Naive thymus-derived CD8-positive, alpha-beta T cell (primary cell): Measurements from ENCODE around the gene PLA2G15. TPM values are rescaled to one million over a fixed set of nuclear protein-coding genes. Genes with fewer than 3 reads are reported as not detected.

Experiments
- ATAC-seq, 2 donors: fragments of 150-1000 bp; cut with Tn5 transposase in 1 of 2; sonication (Bioruptor Pico), chemical (Tn5 transposase) in 1 of 2; 1 replicate in 1 of 2; 2 replicates in 1 of 2; pipeline ENCODE4 v1.10.0; 2021; ENCODE audit warnings: mild to moderate bottlenecking in 2 of 2, moderate library complexity in 2 of 2
- POLR2A ChIA-PET: fragments of 350-600 bp; sonication (Branson Sonifier 250); formaldehyde crosslinking; loops from one replicate; lab custom pipeline; 2021; ENCODE audit warnings: antibody characterized with exemption; lab: Charles Lee
- DNase-seq, 10 donors: peaks; one replicate each; pipeline versions ENCODE4 v3.0.0 to v3.0.0-alpha.2; 2020 to 2022
- H3K27ac Mint-ChIP-seq, 10 donors: one replicate each; pipeline ENCODE4 v1.8.0; 2020 to 2022; ENCODE audit warnings: mild to moderate bottlenecking in 10 of 10, mixed read lengths in 10 of 10, moderate library complexity in 4 of 10, inconsistent platforms in 1 of 10
- H3K27me3 Mint-ChIP-seq, 5 donors: one replicate each; pipeline ENCODE4 v1.8.0; 2021 to 2022; ENCODE audit warnings: mixed read lengths in 5 of 5
- H3K36me3 Mint-ChIP-seq, 3 donors: one replicate each; pipeline ENCODE4 v1.8.0; 2020 to 2022; ENCODE audit warnings: mixed read lengths in 3 of 3, mild to moderate bottlenecking in 2 of 3, inconsistent platforms in 1 of 3
- H3K4me1 Mint-ChIP-seq, 4 donors: one replicate each; pipeline ENCODE4 v1.8.0; 2021 to 2022; ENCODE audit warnings: mixed read lengths in 4 of 4
- H3K4me3 Mint-ChIP-seq, 10 donors: one replicate each; pipeline ENCODE4 v1.8.0; 2020 to 2022; ENCODE audit warnings: mild to moderate bottlenecking in 10 of 10, mixed read lengths in 10 of 10, moderate library complexity in 6 of 10, inconsistent platforms in 1 of 10
- H3K9me3 Mint-ChIP-seq, 9 donors: one replicate each; pipeline ENCODE4 v1.8.0; 2020 to 2022; ENCODE audit warnings: mixed read lengths in 9 of 9, mild to moderate bottlenecking in 3 of 9, inconsistent platforms in 1 of 9, moderate library complexity in 1 of 9
- polyA plus RNA-seq, 3 donors: library from polyadenylated mRNA; unstranded; fragments of 300-500 nt; fragmentation: Illumina TruSeq; gene quantifications; one replicate each; pipeline ENCODE4 v1.2.3, GENCODE V29; 2021
- total RNA-seq, 8 experiments: library from RNA in 2 of 8; stranded (reverse) in 2 of 8; gene quantifications; one replicate each; pipeline ENCODE4 v1.2.3 and lab custom pipeline; 2021 to 2026

Gene PLA2G15
- total and polyA plus RNA-seq, 5 experiments from 2014 or later = 2.4 to 9.6 (median 6.3) TPM

DNA sequence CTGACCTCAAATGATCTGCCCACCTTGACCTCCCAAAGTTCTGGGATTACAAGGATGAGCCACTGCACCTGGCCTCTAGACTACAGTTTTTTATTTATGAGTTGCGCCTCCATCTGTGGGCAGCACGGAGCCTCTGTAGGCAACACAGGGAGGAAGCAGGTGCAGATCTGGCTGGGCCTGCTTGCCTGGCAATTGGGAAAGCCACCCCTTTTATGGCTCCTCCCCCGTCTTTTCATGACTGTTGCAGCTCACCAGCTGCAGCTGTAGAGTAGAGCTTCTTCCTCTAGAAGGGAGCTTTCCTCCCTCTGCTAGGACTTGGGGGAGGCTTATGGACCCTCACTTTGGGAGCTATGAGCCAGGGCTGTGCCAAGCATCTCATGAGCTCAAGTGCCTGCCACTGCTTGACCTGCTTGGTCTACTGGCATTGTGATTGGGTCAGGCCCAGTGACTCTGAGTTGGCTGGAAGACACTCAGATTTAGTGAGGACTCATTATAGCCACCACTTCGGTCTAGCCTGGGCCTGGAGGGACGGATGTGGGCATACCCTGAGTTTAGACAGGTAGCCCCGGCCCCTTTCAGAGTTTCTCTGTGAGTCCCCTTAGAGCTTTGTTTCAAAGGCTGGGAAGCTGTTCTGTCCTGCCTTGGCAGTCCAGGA, 12.2 kb downstream of the PLA2G15 start:
- Mint-ChIP-seq H3K4me1 (peaks cover 0 to 25% (median 13%) of the 10 kb centered on the region in 4 donors), H3K4me3 (no peak overlapping the region), H3K36me3 (peaks cover 0 to 29% (median 6%) of the 10 kb centered on the region in 3 donors), H3K27me3 (no peaks in the 10 kb centered on the region), H3K27ac (peak overlapping the region in 3 of 10 donors; percentile 14 to 40 (median 38)), H3K9me3 (no peaks in the 10 kb centered on the region)
- ATAC-seq (peak in 1 of 2 donors; percentile 47), DNase-seq (no peak)
- POLR2A ChIA-PET = interaction anchor here (1.4 to 40.3 kb wide), 4 partner anchors 16 to 72 kb away, joined by 4 to 1294 read pairs (median 4); partner anchors contain the start of genes PRMT7 and SLC7A6OS

DNA sequence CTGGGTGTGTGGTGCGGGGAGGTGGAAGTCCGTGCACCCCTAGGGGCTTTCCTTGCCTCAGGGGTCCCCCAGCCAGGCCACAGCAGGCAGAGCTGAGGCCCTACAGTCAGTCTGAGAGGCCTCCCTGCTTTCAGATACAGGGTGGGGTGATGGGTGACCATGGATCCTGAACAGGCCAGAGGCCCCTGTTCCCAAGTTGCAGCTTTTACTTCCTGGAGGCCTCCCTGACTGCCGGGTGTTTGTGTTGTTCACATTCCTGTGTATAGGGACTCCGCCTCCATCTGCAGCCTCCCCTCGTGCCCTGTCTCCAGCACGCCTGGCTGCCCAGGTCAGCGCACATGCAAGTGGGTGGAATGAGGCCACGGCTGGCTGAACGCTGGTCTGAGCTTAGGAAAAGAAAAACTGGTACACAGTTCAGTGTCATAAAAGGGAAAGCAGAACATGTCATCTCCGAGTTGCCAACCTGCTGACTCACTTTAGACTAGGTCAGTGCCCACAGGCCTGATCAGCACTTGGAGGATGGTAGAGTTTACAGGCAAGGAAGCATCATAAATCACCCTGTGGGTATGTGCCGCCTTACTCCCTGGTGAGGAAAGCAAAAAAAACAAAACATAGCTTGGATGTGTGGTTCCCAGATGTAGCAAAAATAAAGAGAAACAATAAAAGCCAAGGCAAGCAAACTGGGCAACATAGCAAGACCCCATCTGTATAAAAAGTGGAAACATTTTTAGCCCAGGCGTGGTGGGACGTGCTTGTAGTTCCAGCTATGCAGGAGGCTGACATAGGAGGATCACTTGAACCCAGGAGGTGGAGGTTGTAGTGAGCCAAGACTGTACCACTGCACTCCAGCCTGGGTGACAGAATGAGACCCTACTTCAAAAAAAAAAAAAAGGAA, 13.0 kb downstream of the PLA2G15 start:
- DNase-seq = no peak
- Mint-ChIP-seq H3K4me3 (peak overlapping the region in 1 of 10 donors; percentile 3), H3K27me3 (no peaks in the 10 kb centered on the region), H3K27ac (peak overlapping the region in 5 of 10 donors; percentile 9 to 56 (median 37)), H3K9me3 (no peaks in the 10 kb centered on the region), H3K36me3 (peaks cover 0 to 26% (median 6%) of the 10 kb centered on the region in 3 donors), H3K4me1 (peaks cover 3 to 28% (median 15%) of the 10 kb centered on the region in 4 donors)
- POLR2A ChIA-PET = interaction anchor here (0.7 to 40.3 kb wide), 5 partner anchors 15 to 77 kb away, joined by 3 to 1294 read pairs (median 4); partner anchors contain the start of genes PRMT7 and SLC7A6OS
- no peak for ATAC-seq

GRCh38 chr16:68259007-68259825, 14.0 kb downstream of the PLA2G15 start:
- POLR2A ChIA-PET = interaction anchor here (0.7 to 40.3 kb wide), 5 partner anchors 17 to 76 kb away, joined by 3 to 1294 read pairs (median 4); partner anchors contain the start of genes PRMT7 and SLC7A6OS
- Mint-ChIP-seq H3K4me3 (no peak overlapping the region), H3K9me3 (no peaks in the 10 kb centered on the region), H3K27ac (peak overlapping the region in 2 of 10 donors; percentile 9 to 27), H3K27me3 (no peaks in the 10 kb centered on the region), H3K36me3 (peaks cover 0 to 24% (median 4%) of the 10 kb centered on the region in 3 donors), H3K4me1 (peaks cover 14 to 37% (median 23%) of the 10 kb centered on the region in 4 donors)
- DNase-seq = no peak
- no peak for ATAC-seq

DNA sequence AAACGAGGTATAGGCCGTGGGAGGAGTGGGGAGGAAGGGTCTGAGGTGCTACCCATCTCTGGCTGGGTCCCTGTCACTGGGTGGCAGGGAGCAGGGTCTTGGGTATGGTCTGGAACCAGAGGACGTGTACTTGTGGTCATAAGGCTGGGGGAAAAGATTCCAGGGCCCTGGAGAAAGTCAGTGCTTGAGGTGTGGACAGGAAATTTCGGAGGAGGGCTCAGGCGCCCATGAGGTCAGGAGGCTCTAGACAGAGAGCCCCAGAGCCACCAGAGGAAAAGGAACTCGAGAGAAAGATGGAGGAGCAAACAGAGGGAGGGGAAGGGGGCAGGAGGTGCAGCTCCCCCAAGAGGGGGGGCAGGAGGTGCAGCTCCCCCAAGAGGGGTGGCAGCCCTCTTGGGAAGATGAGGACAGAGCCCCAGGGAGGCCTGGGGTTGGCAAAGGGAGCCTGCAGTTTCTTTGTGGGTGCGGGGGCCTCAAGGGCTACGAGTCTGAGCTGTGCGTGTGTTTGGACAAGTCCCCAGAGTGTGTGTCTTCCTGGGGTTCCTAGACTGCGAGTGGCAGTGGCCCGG, 18.5 kb downstream of the PLA2G15 start:
- H3K36me3 Mint-ChIP-seq = peaks cover 0 to 22% (median 0%) of the 10 kb centered on the region in 3 donors
- no peaks in the 10 kb centered on the region for H3K27me3 Mint-ChIP-seq
- ATAC-seq (no peak), DNase-seq (no peak)
- H3K4me1 Mint-ChIP-seq = peaks cover 30 to 57% (median 50%) of the 10 kb centered on the region in 4 donors
- H3K27ac Mint-ChIP-seq = peak overlapping the region; percentile 89 to 99 (median 98)
- POLR2A ChIA-PET = interaction anchor here (0.9 to 40.3 kb wide), 11 partner anchors 11 to 179 kb away, joined by 3 to 1294 read pairs (median 6); partner anchors contain the start of genes NFATC3, PLA2G15, PRMT7 and SLC7A6OS
- H3K9me3 Mint-ChIP-seq = no peaks in the 10 kb centered on the region
- H3K4me3 Mint-ChIP-seq = peak overlapping the region; percentile 93 to 98 (median 95)

DNA sequence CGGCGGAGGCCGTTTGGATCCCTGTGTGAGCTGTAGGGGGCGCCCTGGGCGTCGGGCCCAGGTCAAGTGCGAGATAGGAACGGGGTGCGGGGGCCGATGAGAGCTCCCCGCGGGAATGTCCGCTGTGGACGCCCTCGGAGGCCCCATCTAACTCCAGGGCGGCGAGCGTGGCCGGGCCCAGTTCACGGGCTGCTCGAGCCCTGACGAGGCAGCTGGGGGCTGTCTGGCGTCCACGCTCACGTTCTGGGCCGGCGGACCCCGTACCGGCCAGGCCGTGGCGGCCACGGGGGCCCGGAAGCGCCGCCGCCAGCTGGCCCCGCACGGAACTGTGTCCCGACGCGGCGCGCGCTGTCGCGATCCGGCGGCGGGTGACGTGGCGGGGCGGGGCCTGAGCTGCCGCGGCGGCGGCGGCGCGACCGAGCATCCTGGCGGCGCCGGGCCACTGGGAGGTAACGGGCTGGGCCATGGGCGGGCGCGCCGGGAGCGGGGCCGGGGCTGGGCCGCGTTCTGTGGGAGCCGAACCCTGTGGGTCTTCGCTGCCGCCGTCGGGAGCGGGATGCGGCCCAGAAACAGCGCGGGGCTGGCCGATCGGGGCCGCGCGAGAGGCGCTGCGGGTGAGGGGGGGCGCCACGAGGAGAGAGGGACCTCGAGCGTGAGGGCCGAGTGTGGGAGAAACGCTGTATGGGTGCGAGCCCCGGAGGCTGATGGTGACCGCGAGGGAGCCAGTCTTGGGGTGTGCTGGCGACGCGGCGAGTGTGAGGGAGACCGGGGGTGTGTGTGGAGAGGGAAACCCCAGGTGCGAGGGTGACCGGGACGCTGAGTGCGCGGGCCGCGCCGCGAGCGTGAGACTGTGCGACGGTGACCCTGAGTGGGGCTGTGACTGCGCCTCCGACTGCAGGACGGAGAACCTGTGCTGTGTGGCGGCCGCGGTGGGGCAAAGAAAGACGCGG, 19.2 kb downstream of the PLA2G15 start, which contains the start of gene SLC7A6:
Gene SLC7A6 (plus strand): TSS at position 399 of the 950 bp plus-strand sequence. CDS start 10,201 bp downstream, outside the sequence.
- peak; percentile 69 to 85 (median 82) for DNase-seq
- H3K4me1 Mint-ChIP-seq = peaks cover 35 to 62% (median 57%) of the 10 kb centered on the region in 4 donors
- peak within 1 kb of the TSS; percentile 93 to 98 (median 96) for H3K4me3 Mint-ChIP-seq
- no peaks in the 10 kb centered on the region for H3K27me3 Mint-ChIP-seq
- POLR2A ChIA-PET = interaction anchor here (0.6 to 40.3 kb wide), 13 partner anchors 10 to 180 kb away, joined by 3 to 1294 read pairs (median 6); partner anchors contain the start of genes NFATC3, PLA2G15, PRMT7 and SLC7A6OS
- H3K9me3 Mint-ChIP-seq = no peaks in the 10 kb centered on the region
- H3K36me3 Mint-ChIP-seq = peaks cover 0 to 25% (median 3%) of the 10 kb centered on the region in 3 donors
- H3K27ac Mint-ChIP-seq = peak within 1 kb of the TSS; percentile 89 to 99 (median 98)
- ATAC-seq = peak; percentile 61 to 75

- POLR2A ChIA-PET = interaction anchor here (0.6 to 40.3 kb wide), 7 partner anchors 9 to 272 kb away, joined by 3 to 1294 read pairs (median 8); partner anchors contain the start of genes PRMT7 and SLC7A6OS
- peak; percentile 12 to 21 for ATAC-seq
- Mint-ChIP-seq H3K27me3 (no peaks in the 10 kb centered on the region), H3K36me3 (peaks cover 0 to 31% (median 3%) of the 10 kb centered on the region in 3 donors), H3K4me3 (peak overlapping the region; percentile 92 to 98 (median 96)), H3K4me1 (peaks cover 36 to 71% (median 66%) of the 10 kb centered on the region in 4 donors), H3K27ac (peak overlapping the region; percentile 89 to 99 (median 98)), H3K9me3 (no peaks in the 10 kb centered on the region)
- peak in 7 of 10 donors; percentile 35 to 64 (median 47) for DNase-seq
Observed at GRCh38 chr16:68265078-68265920, 20.1 kb downstream of the PLA2G15 start.

- Mint-ChIP-seq H3K4me1 (peaks cover 42 to 86% (median 84%) of the 10 kb centered on the region in 4 donors), H3K9me3 (no peaks in the 10 kb centered on the region), H3K27me3 (peaks cover 0 to 1% (median 0%) of the 10 kb centered on the region in 5 donors), H3K27ac (peak overlapping the region; percentile 89 to 99 (median 94)), H3K36me3 (peaks cover 0 to 43% (median 9%) of the 10 kb centered on the region in 3 donors), H3K4me3 (peak overlapping the region; percentile 38 to 98 (median 73))
- DNase-seq = no peak
- POLR2A ChIA-PET = interaction anchor here (0.6 to 40.3 kb wide), 3 partner anchors 8 to 920 kb away, joined by 3 to 1294 read pairs (median 10); partner anchors contain the start of genes PRMT7 and SLC7A6OS
- ATAC-seq = no peak
Observed at GRCh38 chr16:68267612-68268405, 22.6 kb downstream of the PLA2G15 start.

DNA sequence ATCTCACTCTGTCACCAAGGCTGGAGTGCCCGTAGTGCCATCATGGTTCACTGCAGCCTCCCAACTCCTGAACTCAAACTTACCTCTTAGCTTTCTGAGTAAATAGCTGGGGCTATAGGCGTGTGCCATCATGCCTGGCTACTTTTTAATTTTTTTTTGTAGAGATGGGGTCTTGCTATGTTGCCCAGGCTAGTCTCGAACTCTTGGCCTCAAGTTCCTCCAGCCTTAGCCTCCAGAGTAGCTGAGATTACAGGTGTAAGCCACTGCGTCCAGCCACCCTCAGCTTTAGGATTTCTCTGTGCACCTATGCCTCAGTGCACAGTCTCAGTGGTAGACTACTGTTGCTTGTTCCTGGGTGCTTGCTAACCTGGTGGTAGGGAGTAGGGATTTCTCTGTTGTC, 24.6 kb downstream of the PLA2G15 start:
- DNase-seq = no peak
- peaks cover 0 to 59% (median 18%) of the 10 kb centered on the region in 3 donors for H3K36me3 Mint-ChIP-seq
- H3K4me3 Mint-ChIP-seq = peak overlapping the region in 9 of 10 donors; percentile 33 to 82 (median 66)
- peaks cover 40 to 93% (median 90%) of the 10 kb centered on the region in 4 donors for H3K4me1 Mint-ChIP-seq
- POLR2A ChIA-PET = interaction anchor here (1.1 to 40.3 kb wide), 2 partner anchors 10 to 26 kb away, joined by 4 to 1294 read pairs; partner anchors contain the start of genes PRMT7 and SLC7A6OS
- peak in 1 of 2 donors; percentile 0 for ATAC-seq
- peak overlapping the region; percentile 89 to 100 (median 99) for H3K27ac Mint-ChIP-seq
- H3K27me3 Mint-ChIP-seq = peaks cover 0 to 1% (median 0%) of the 10 kb centered on the region in 5 donors
- no peaks in the 10 kb centered on the region for H3K9me3 Mint-ChIP-seq
